ENCODE results near the gene NEFH. TPM values are rescaled to one million over a fixed set of nuclear protein-coding genes. Genes with fewer than 3 reads are reported as not detected.
"Not testable (repeated sequence)": the region's sequence is repeated elsewhere in the genome, so short reads cannot be mapped to it uniquely, and the experiment has no call there.

Gene NEFH
- total RNA-seq, 2 donors from 2014 or later: 2.3 to 6.6 TPM

GRCh38 chr22:29489127-29489780, 9.2 kb downstream of the NEFH start:
- not testable (repeated sequence) for DNase-seq (ENCODE audit: low spot score); H3K27ac Mint-ChIP-seq; H3K36me3 Mint-ChIP-seq; H3K4me3 Mint-ChIP-seq; H3K4me1 Mint-ChIP-seq (ENCODE audit: low read depth in 2 of 2); H3K27me3 Mint-ChIP-seq; H3K9me3 Mint-ChIP-seq; ATAC-seq

GRCh38 chr22:29491012-29491411, 11.0 kb downstream of the NEFH start:
- Mint-ChIP-seq H3K4me1 (ENCODE audit: low read depth in 2 of 2) (no peaks in the 10 kb centered on the region), H3K4me3 (no peak overlapping the region), H3K36me3 (peaks cover 8% of the 10 kb centered on the region), H3K9me3 (no peaks in the 10 kb centered on the region), H3K27me3 (no peaks in the 10 kb centered on the region), H3K27ac (no peak overlapping the region)
- DNase-seq (ENCODE audit: low spot score) (no peak), ATAC-seq (no peak)

- DNase-seq (ENCODE audit: low spot score) (no peak), ATAC-seq (no peak)
- H3K4me1 Mint-ChIP-seq (ENCODE audit: low read depth in 2 of 2): no peaks in the 10 kb centered on the region
- H3K27me3 Mint-ChIP-seq: no peaks in the 10 kb centered on the region
- H3K27ac Mint-ChIP-seq: no peak overlapping the region
- peaks cover 8% of the 10 kb centered on the region for H3K36me3 Mint-ChIP-seq
- H3K4me3 Mint-ChIP-seq: no peak overlapping the region
- H3K9me3 Mint-ChIP-seq: no peaks in the 10 kb centered on the region
Observed at GRCh38 chr22:29493636-29494035, 13.6 kb downstream of the NEFH start.

- no peak for ATAC-seq
- Mint-ChIP-seq H3K4me1 (ENCODE audit: low read depth in 2 of 2) (no peaks in the 10 kb centered on the region), H3K36me3 (peaks cover 4% of the 10 kb centered on the region), H3K4me3 (no peak overlapping the region), H3K27me3 (no peaks in the 10 kb centered on the region), H3K9me3 (no peaks in the 10 kb centered on the region), H3K27ac (no peak overlapping the region)
- no peak for DNase-seq (ENCODE audit: low spot score)
Observed at GRCh38 chr22:29499852-29500251, 19.8 kb downstream of the NEFH start.

- Mint-ChIP-seq H3K4me1 (ENCODE audit: low read depth in 2 of 2) (no peaks in the 10 kb centered on the region), H3K4me3 (no peak overlapping the region), H3K27me3 (no peaks in the 10 kb centered on the region), H3K27ac (no peak overlapping the region), H3K9me3 (no peaks in the 10 kb centered on the region), H3K36me3 (no peaks in the 10 kb centered on the region)
- ATAC-seq (no peak), DNase-seq (ENCODE audit: low spot score) (no peak)
Observed at GRCh38 chr22:29503811-29504372, 23.9 kb downstream of the NEFH start.

GRCh38 chr22:29509298-29509697, 29.3 kb downstream of the NEFH start:
- H3K9me3 Mint-ChIP-seq: no peaks in the 10 kb centered on the region
- ATAC-seq (no peak), DNase-seq (ENCODE audit: low spot score) (no peak)
- H3K4me3 Mint-ChIP-seq: no peak overlapping the region
- no peaks in the 10 kb centered on the region for H3K27me3 Mint-ChIP-seq
- peak overlapping the region; percentile 61 to 89 for H3K27ac Mint-ChIP-seq
- H3K36me3 Mint-ChIP-seq: no peaks in the 10 kb centered on the region
- H3K4me1 Mint-ChIP-seq (ENCODE audit: low read depth in 2 of 2): peaks cover 0 to 6% of the 10 kb centered on the region in 2 donors

- DNase-seq (ENCODE audit: low spot score) (no peak), ATAC-seq (no peak)
- no peaks in the 10 kb centered on the region for H3K36me3 Mint-ChIP-seq
- H3K9me3 Mint-ChIP-seq: no peaks in the 10 kb centered on the region
- peaks cover 0 to 6% of the 10 kb centered on the region in 2 donors for H3K4me1 Mint-ChIP-seq (ENCODE audit: low read depth in 2 of 2)
- H3K4me3 Mint-ChIP-seq: no peak overlapping the region
- H3K27ac Mint-ChIP-seq: peak overlapping the region; percentile 61 to 89
- H3K27me3 Mint-ChIP-seq: no peaks in the 10 kb centered on the region
Observed at GRCh38 chr22:29509815-29510214, 29.8 kb downstream of the NEFH start.

- DNase-seq (ENCODE audit: low spot score) (no peak), ATAC-seq (no peak)
- Mint-ChIP-seq H3K27me3 (no peaks in the 10 kb centered on the region), H3K27ac (peak overlapping the region; percentile 61 to 89), H3K4me1 (ENCODE audit: low read depth in 2 of 2) (peaks cover 0 to 6% of the 10 kb centered on the region in 2 donors), H3K36me3 (no peaks in the 10 kb centered on the region), H3K9me3 (no peaks in the 10 kb centered on the region), H3K4me3 (no peak overlapping the region)
Observed at GRCh38 chr22:29510542-29510941, 30.5 kb downstream of the NEFH start.

GRCh38 chr22:29511126-29511862, 31.3 kb downstream of the NEFH start:
- ATAC-seq: no peak
- Mint-ChIP-seq H3K9me3 (no peaks in the 10 kb centered on the region), H3K27me3 (no peaks in the 10 kb centered on the region), H3K4me1 (ENCODE audit: low read depth in 2 of 2) (peaks cover 0 to 6% of the 10 kb centered on the region in 2 donors), H3K4me3 (no peak overlapping the region), H3K36me3 (peaks cover 7% of the 10 kb centered on the region), H3K27ac (peak overlapping the region in 1 of 2 donors; percentile 33)
- no peak for DNase-seq (ENCODE audit: low spot score)

GRCh38 chr22:29512031-29512430, 32.0 kb downstream of the NEFH start:
- peaks cover 10% of the 10 kb centered on the region for H3K36me3 Mint-ChIP-seq
- no peak overlapping the region for H3K27ac Mint-ChIP-seq
- peaks cover 0 to 6% of the 10 kb centered on the region in 2 donors for H3K4me1 Mint-ChIP-seq (ENCODE audit: low read depth in 2 of 2)
- no peaks in the 10 kb centered on the region for H3K27me3 Mint-ChIP-seq
- H3K4me3 Mint-ChIP-seq: no peak overlapping the region
- DNase-seq (ENCODE audit: low spot score) (no peak), ATAC-seq (no peak)
- no peaks in the 10 kb centered on the region for H3K9me3 Mint-ChIP-seq

GRCh38 chr22:29517215-29517908, 37.3 kb downstream of the NEFH start:
- H3K4me3 Mint-ChIP-seq: no peak overlapping the region
- no peak overlapping the region for H3K27ac Mint-ChIP-seq
- no peaks in the 10 kb centered on the region for H3K4me1 Mint-ChIP-seq (ENCODE audit: low read depth in 2 of 2)
- H3K9me3 Mint-ChIP-seq: no peaks in the 10 kb centered on the region
- DNase-seq (ENCODE audit: low spot score) (no peak), ATAC-seq (no peak)
- H3K27me3 Mint-ChIP-seq: no peaks in the 10 kb centered on the region
- peaks cover 20% of the 10 kb centered on the region for H3K36me3 Mint-ChIP-seq

GRCh38 chr22:29518427-29518826, 38.4 kb downstream of the NEFH start:
- no peak overlapping the region for H3K27ac Mint-ChIP-seq
- H3K4me1 Mint-ChIP-seq (ENCODE audit: low read depth in 2 of 2): no peaks in the 10 kb centered on the region
- no peaks in the 10 kb centered on the region for H3K27me3 Mint-ChIP-seq

GRCh38 chr22:29519996-29520395, 40.0 kb downstream of the NEFH start:
- no peak for DNase-seq (ENCODE audit: low spot score)
- no peaks in the 10 kb centered on the region for H3K27me3 Mint-ChIP-seq
- H3K36me3 Mint-ChIP-seq: peaks cover 20% of the 10 kb centered on the region
- H3K4me3 Mint-ChIP-seq: no peak overlapping the region
- H3K4me1 Mint-ChIP-seq (ENCODE audit: low read depth in 2 of 2): no peaks in the 10 kb centered on the region
- H3K27ac Mint-ChIP-seq: no peak overlapping the region
- no peak for ATAC-seq
- no peaks in the 10 kb centered on the region for H3K9me3 Mint-ChIP-seq

More at GRCh38 chr22:29518427-29518826, 38.4 kb downstream of the NEFH start:
- ATAC-seq (no peak), DNase-seq (ENCODE audit: low spot score) (no peak)
- Mint-ChIP-seq H3K9me3 (no peaks in the 10 kb centered on the region), H3K36me3 (peaks cover 20% of the 10 kb centered on the region), H3K4me3 (no peak overlapping the region)

GRCh38 chr22:29520851-29521250, 40.8 kb downstream of the NEFH start:
- H3K9me3 Mint-ChIP-seq: no peaks in the 10 kb centered on the region
- no peaks in the 10 kb centered on the region for H3K27me3 Mint-ChIP-seq
- H3K4me1 Mint-ChIP-seq (ENCODE audit: low read depth in 2 of 2): no peaks in the 10 kb centered on the region

More at GRCh38 chr22:29520851-29521250, 40.8 kb downstream of the NEFH start:
- H3K36me3 Mint-ChIP-seq: peaks cover 18% of the 10 kb centered on the region
- H3K27ac Mint-ChIP-seq: no peak overlapping the region
- ATAC-seq (no peak), DNase-seq (ENCODE audit: low spot score) (no peak)
- H3K4me3 Mint-ChIP-seq: no peak overlapping the region

All from natural killer cell treated with Interleukin-12 subunit alpha and Interleukin-12 subunit beta and Interleukin-15 and Interleukin-18, amount 100 ng/mL, for 72 hours (primary cell).